Superior temporal gyrus (tissue), 1 donor: ENCODE measurements around the gene RNF175.

Experiments
- DNase-seq: peaks from one replicate; pipeline ENCODE4 v3.0.0-alpha.2; 2016; ENCODE audit errors: extremely low spot score

Gene RNF175

GRCh38 chr4:153748378-153748777 is 11.4 kb downstream of the RNF175 start:
- no peak for DNase-seq

GRCh38 chr4:153747406-153747955 is 12.3 kb downstream of the RNF175 start:
- no peak for DNase-seq

GRCh38 chr4:153745651-153746050 is 14.2 kb downstream of the RNF175 start:
- DNase-seq, result no peak

DNA sequence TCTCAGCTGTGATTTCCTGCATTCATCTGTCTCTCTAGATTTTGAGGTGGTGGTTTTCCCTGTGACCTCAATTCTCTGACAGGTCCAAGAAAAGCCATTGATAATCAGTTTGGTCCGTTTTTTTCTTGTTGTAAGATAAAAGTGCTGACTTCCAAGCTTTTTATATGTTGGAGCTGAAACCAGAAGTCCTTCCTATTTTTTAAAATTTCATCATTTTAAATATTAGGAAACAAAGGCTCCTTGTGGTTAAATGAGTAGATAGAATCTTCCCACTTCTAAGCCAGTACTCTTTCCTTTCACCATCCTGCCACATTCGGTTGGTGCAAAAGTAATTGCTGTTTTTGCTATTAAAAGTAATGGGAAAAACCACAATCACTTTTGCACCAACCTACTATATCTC is 18.3 kb downstream of the RNF175 start:
- no peak for DNase-seq

DNA sequence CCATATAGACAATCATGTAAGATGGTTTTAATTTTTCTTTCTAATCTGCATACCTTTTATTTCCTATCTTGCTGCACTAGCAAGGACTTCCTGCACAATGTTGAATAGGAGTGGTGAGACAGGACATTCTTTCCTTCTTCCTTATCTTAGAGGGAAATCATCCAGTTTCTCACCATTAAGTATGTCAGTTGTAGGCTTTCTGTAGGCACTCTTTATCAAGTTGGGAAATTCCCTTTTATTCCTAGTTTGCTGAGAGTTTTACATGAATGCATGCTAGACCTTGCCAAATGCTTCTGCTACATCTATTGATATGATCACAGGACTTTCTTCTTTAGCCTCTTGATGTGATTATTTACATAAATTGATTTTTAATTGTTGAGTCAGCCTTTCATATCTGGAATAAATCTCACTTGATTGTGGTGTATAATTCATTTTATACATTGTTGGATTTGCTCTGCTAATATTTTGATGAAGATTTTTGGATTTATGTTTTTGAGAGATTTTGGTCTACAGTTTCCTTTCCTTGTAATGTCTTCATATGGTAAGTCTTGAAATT is 23.8 kb downstream of the RNF175 start:
- no peak for DNase-seq

DNA sequence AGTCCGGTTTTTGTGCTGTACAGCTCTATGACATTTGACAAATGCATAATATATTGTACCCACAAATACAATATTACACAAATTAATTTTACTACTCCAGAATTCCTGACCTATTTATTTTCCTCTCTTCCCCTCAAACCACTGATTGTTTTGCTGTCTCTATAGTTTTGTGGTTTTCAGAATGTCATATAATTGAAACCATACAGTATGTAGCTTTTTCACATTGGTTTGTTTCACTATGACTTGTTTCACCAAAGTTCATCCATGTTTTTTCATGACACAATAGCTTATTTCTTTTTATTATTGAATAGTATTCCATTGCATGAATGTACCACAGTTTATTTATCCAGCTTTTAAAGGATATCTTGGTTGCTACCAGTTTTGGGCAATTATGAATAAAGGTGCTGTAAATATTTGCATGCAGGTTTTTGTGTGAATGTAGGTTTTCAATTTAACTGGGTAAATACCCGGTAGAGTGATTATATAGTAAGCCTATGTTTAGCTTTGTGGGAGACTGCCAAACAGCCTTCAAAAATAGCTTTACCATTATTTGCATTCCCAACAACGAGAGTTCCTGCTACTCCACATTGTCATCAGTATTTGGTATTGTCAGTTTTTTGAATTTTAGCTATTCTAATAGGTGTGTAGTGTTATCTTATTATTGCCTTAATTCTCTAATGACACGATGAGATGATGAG is 25.9 kb downstream of the RNF175 start:
- DNase-seq, result no peak

GRCh38 chr4:153731239-153731638 is 28.6 kb downstream of the RNF175 start:
- DNase-seq, result no peak

DNA sequence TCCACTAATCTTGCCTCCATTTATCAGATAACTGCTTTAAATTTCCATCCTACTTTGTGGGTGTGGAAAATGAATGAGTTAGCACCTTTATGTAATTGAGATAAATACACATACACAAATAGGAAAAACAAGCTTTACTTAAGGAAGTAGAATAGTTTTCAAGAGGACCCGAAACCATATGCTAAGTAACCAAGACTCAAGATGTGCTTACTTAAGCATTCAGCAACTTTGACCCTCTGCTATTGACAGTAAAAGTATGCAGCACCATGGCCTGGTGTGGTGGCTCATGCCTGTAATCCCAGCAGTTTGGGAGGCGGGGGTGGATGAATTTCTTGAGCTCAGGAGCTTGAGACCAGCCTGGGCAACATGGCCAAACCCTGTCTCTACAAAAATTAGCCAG is 29.9 kb downstream of the RNF175 start:
- no peak for DNase-seq

DNA sequence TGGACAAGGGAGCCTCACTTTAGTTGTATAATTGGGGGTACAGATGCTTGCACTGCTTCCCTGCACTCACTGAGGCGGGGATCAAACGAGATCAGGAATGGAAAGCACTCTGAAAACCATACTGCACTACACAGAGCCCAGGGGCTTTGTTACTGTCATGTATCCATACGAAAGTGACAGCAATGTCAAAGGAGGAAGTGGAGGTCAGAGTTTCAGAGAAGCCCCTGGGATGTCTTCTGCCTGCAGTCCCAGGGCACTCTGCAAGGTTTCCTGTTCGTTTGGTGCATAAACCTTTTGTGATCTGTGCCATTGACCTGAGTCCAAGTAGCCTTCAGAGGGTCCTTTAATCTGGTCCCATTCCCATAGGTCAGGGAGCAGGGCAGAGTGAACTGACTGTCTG is 31.2 kb downstream of the RNF175 start:
- no peak for DNase-seq

- no peak for DNase-seq
Measured at GRCh38 chr4:153728151-153728550, 31.7 kb downstream of the RNF175 start.

- DNase-seq, result no peak
Measured at GRCh38 chr4:153725831-153726154, 34.0 kb downstream of the RNF175 start.

- DNase-seq, result no peak
Measured at GRCh38 chr4:153725136-153725830, 34.5 kb downstream of the RNF175 start.

DNA sequence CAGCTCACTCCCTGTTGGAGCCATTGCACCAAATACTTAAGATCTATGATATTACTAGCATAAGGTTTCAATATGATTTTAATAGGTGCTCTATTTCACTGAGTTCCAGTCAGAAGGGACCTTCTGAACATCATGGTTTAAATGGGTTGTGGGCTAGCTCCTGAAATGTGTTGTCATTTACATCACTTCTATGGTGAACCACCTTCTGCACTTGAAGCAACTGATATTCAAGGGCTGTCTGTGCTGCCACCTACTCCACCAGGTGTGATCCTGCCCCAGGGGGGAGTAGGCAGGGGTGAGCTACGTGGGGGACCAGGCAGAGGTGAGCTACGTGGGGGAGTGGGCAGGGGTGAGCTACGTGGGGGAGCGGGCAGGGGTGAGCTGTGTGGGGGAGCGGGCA is 35.2 kb downstream of the RNF175 start:
- DNase-seq, result no peak

DNA sequence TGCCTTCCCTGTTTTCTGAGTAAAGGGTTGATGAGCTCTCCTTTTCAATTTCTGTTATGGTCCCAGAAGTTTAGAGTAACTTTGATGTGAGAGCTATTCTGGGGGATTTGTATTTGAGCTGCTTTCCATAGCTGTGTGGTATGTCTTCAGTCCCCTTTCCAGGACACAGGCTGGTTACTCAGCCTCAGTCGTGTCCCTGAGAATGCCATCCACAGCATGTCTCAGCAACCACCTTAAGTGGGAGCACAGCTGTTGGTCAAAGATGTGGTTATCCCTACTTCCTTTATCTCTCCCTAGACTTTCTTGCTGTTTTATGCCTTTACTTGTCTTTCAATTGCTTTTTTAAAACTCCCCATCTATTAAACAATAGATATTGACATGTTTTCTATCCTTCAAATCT is 37.8 kb downstream of the RNF175 start:
- no peak for DNase-seq

DNA sequence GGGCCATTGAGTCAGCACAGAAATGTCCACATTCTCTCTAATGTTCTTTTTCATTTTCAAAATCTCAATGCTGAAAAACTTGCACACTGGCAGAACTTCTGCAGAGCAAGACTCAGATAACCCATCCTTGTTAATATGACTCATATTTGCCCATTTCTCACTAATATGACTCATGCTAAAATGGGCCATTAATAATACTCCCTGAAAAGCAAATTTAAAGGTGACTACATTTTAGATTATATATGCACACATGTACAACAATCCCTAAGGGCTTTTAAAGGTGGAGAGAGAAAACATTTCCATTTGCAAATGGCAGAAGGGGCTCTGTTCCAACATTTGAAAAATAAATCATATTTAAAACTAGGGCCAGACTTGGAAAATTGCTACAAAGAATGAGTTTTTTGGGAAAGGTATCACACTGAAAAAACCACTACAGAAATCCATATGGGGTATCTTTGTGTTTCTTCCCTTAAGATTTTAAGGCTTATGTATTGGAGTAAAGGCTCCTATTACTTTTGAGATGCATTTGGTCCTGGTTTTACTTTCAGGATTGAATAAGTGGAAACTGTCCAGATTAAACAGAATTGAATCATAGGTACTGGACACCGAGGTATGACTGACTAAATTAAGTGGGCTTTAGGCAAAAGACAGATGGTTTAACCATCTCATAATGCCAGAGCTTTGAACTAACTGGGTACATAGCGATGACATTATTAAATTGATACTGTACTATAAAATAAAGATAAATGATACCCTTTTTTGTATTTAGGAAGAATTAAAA is 45.8 kb downstream of the RNF175 start:
- no peak for DNase-seq

DNA sequence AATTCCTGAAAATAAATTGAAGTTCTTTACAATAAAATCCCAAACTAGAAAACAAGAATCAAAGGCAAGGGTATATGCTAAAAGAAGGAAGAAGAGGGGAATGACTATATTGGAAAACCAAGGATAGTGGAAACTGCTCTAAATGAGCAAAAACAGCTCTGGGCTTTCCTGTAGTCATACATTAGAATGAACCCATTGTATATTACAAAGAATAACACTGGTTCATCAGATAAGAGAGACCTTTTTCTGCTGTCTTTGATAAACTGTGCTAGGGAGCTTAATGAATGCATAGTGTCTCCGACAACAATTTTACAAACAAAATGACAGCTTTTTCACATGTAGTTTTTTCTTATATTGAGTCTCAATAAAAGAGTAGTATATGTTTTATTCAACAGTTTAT is 49.1 kb downstream of the RNF175 start:
- no peak for DNase-seq

GRCh38 chr4:153706519-153706918 is 53.3 kb downstream of the RNF175 start:
- no peak for DNase-seq

- DNase-seq, result no peak
Measured at GRCh38 chr4:153705743-153706468, 53.9 kb downstream of the RNF175 start.

DNA sequence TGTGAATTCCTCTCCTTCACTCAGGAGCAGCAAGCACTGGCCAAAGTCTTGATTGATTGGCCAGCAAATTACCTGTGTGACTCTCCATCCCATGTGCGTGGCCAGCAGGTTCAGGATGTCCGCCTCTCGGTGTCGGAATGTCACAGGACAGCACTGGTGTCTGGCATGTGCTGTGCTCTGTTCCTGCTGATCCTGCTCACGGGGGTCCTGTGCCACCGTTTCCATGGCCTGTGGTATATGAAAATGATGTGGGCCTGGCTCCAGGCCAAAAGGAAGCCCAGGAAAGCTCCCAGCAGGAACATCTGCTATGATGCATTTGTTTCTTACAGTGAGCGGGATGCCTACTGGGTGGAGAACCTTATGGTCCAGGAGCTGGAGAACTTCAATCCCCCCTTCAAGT is 55.3 kb downstream of the RNF175 start:
- DNase-seq, result no peak

GRCh38 chr4:153684971-153685371 is 74.9 kb downstream of the RNF175 start:
- DNase-seq, result no peak

GRCh38 chr4:153684182-153684970 is 75.4 kb downstream of the RNF175 start, which contains the start of gene TLR2:
TLR2 (plus strand) TSS chr4:153684280; CDS start chr4:153702908, 18,628 bp downstream.
- DNase-seq, result no peak
